GM19324 (cell line): ENCODE measurements around the gene ZNF385D.

Experiments
- ATAC-seq: cut with Tn5 transposase; IDR thresholded peaks from one replicate; pipeline ENCODE4 v1.9.1; 2021; ENCODE audit warnings: mild to moderate bottlenecking, moderate library complexity; ENCODE audit not compliant: unreplicated experiment, low FRiP score

ZNF385D gene

GRCh38 chr3:21750831-21751391 is at the start of gene ZNF385D:
TSS of gene ZNF385D (minus strand) at chr3:21751210. CDS start at chr3:21750916, 294 bp downstream.
- no peak for ATAC-seq

DNA sequence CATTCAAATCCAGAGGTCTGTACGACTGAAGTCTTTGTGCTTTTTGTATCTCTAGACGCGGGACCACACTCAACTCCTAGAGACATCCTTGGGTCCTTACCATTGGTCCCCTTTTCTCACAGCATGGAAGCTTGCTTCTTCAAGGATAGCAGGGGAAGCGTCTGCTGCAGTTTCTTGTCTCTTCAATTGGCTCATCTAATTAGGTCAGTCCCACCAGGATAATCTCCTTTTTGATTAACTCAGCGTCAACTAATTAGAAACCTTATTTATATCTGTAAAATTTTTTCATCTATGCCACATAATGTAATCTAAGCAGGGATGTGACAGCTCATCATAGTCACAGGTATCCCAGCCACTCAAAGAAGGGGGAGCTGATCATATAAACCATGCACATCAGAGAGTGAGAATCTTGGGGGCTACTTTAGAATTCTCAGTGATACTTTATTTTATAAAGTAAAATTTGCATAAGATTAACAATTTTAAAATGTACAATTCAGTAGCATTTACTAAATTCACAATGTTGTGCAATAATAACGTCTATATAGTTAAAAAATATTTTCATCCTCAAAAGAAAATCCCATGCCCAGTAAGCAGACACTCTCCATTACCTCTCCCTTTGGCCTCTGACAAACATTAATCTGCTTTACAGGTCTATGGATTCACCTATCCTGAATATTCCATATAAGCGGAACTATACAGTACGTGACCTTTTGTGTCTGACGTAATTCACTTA is 47.5 kb upstream of the ZNF385D start:
- no peak for ATAC-seq

DNA sequence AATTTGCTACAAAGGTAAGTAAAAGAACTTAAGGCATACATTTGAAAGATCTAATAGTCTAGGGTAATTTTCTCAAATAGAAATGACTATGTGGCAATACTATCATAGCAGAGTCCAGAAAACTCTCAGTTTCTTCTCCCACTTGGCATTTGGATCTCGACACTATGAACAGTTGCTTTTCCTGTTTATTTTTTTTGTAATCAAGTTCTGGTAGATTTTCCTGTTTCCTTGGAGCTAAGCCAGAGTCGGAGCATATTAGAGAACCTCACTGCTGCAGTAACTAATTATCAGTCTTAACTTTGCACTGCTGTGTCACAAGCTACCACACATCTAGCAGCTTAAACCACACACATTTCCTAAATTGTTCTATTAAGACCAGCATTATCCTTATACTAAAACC is 44.9 kb upstream of the ZNF385D start:
- ATAC-seq, result no peak

- no peak for ATAC-seq
These were observed 44.3 kb upstream of the ZNF385D start for GRCh38 chr3:21795152-21795837.

GRCh38 chr3:21794291-21794690 is 43.3 kb upstream of the ZNF385D start:
- no peak for ATAC-seq

- no peak for ATAC-seq
These were observed 41.2 kb upstream of the ZNF385D start for GRCh38 chr3:21792176-21792575.

DNA sequence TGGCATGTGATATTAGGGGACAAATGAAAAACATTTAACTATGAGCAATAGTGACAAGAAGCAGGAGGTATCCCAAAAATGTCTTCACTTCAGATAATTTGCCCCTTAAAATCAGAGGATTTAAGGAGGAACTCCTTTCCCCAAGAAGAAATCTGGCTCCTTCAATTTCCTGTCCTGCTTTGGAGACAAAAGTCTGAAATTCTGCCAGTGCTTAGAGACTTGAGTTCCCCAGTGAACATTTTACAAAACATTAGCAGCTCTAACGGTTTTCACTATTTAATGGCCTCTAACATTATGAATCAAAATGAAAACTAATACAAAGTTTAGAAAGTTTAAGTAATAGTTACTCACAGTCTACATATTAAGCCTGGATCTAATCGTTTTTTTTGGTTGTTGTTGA is 40.3 kb upstream of the ZNF385D start:
- ATAC-seq, result no peak

- no peak for ATAC-seq
These were observed 39.5 kb upstream of the ZNF385D start for GRCh38 chr3:21790466-21790865.

DNA sequence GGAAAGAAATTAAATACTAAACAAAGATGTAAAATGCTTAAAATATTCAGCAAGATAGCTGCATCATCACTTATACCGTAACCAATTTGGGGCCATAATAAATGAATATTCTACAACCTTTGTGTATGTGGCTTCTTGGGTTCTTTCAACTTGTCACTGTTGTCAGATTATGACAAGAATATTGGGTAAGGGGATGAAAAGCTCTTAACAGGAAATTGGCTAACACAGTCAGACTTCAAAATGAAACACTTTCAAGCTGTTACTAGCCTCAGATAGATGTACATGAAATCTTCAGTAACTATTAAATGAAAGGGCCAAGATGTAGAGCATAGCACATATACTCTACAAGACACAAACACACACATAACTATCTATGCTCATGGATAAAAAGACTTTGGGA is 38.7 kb upstream of the ZNF385D start:
- no peak for ATAC-seq

GRCh38 chr3:21786438-21786797 is 35.4 kb upstream of the ZNF385D start:
- ATAC-seq, result no peak

GRCh38 chr3:21785765-21786437 is 34.9 kb upstream of the ZNF385D start:
- ATAC-seq, result no peak

DNA sequence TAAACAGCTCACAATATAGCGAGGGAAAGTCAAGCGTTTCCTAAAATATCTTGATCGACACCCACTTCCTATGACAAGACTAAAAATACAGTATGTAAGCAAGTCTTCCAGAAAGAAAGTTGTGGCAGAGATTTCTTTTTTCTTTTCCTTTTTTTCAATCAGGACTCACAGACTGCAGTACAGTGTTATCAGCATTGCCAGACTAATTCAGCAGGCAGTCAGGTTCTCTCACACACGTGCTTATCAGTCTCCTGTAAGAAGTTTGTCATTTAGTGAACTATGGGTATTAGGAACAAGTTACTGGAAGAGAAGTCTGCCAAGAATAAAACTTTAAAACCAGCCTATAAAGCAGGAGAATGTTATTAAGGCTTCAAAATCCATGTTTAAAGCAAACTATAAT is 32.8 kb upstream of the ZNF385D start:
- ATAC-seq, result no peak

GRCh38 chr3:21781355-21781754 is 30.3 kb upstream of the ZNF385D start:
- no peak for ATAC-seq

DNA sequence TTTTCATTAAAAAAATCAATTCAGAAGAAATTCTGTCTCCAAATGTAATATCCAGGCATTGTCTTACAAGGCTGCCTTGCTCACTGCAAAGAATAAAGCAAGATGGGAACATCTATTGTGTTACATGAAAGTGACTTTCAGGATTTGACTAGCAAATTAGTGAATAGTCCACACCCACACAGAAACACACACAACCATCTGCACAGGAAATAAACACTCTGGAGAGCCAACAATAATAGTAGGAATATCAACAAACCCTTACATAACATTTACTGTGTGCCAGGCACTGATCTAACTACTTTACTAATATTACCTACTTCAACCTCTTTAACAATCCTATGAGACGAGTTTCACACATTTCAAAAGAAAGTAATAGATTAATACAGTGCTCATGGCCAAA is 28.9 kb upstream of the ZNF385D start:
- no peak for ATAC-seq

- no peak for ATAC-seq
These were observed 27.7 kb upstream of the ZNF385D start for GRCh38 chr3:21778715-21779114.

GRCh38 chr3:21777821-21778220 is 26.8 kb upstream of the ZNF385D start:
- ATAC-seq, result no peak

- ATAC-seq, result no peak
These were observed 15.0 kb upstream of the ZNF385D start for GRCh38 chr3:21766002-21766401.

DNA sequence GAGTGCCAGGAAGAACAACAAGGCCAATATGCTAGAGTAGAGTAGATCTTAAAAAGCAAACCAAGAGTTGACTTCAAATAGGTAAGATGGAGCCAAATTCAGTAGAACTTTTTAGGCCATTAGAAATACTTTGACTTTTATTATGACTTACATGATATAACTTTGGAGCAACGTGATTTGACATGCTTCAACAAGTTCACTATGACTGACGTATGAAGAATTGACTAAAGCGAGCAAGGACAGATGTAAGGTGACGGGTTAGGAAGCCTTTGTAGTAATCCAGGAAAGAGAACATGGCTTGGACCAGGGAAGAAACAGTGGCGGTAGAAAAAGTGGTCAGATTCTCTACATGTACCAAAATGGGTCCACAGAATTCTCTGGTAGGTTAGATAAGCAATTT is 4.9 kb upstream of the ZNF385D start:
- ATAC-seq, result no peak

- no peak for ATAC-seq
These were observed 3.8 kb upstream of the ZNF385D start for GRCh38 chr3:21754839-21755238.

DNA sequence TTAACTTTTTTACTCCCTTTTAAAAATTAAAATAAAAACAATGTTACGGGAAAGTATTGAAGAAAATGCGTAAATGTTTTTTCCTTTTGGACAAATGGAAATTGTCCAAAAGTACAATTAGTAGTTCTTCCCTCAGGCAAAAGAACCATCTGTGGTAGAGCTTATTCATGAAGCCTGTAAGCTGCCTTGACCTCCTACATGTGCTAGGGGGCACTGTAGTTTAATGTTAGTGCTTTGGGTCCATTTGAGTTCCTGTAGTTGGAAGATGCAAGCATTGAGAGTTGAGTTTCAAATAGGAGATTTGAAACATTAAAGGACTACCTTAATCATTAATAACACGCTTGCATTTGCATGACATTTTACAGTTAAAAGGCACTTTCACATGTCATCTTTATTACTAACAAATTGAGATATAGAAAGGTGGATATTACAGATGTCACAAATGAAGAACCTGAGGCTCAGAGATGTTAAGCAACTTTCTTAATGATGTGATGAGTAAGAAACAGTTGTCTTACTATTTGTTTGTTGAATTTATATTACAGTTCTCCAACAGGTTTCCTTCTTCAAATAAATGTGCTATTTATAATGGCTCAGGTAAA is 1.8 kb upstream of the ZNF385D start:
- no peak for ATAC-seq

DNA sequence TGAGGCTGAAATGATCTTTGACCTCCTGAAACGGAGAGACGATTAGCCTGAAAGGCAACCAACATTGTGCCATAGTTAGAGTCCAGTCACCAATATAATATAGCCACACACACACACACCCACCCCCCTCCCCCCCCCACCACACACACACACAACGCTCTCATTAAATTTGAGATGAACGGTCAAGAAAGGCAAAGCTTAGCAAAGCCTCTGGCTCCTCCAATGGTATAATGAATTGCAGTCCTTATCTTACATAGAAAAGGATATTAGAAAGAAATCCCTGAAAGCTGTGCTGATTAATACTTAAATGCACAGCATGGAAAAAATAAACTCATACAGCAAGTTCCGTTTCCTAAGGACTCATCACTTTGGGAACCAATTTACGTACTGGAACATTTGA is 876 bp upstream of the ZNF385D start:
- ATAC-seq, result no peak
